ENCODE data around the gene CDC45. TPM values are rescaled to one million over a fixed set of nuclear protein-coding genes. Genes with fewer than 3 reads are reported as not detected.
"Not testable (repeated sequence)": the region's sequence is repeated elsewhere in the genome, so short reads cannot be mapped to it uniquely, and the experiment has no call there.

CDC45 gene
- total RNA-seq, 4 donors from 2014 or later = 0.98 TPM; not detected in 3

DNA sequence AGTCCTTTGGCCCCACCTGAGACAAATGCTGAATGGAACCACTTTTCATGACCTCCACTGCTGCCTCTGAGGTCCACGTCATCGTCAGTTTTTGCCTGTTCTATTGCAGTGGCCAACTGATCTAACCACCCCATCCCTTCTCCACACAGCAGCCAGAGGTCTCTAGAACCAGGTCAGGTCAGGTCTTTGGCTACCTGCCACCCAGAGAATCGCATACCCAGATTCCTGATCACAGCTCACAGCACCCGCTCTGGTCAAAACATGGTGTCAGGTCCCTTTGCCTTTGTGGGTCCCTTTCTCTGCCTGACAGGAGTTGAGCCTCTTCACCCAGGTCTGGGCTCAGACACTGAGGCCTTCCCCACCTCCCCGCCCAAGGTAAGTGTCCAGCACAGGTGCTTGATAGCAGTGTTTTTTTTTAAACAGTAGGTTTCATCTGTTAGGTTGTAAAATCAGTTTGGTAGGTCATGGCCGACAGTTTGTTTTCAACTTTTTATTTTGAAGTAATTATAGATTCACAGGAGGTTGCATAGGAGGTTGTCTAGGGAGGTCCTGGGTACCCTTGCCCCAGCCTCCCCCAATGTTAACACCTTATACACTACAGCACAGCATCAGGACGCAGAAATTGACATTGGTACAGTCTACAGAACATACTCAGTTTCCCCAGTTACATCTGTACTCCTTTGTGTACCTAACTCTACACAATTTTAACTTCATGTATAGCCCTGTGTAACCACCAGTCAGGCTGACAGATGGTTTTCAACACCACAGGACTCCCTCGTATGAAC is 39.1 kb upstream of the CDC45 start:
- Histone ChIP-seq H3K4me1 (peaks cover 0 to 11% (median 1%) of the 10 kb centered on the region in 4 donors), H3K27me3 (no peaks in the 10 kb centered on the region), H3K9me3 (no peaks in the 10 kb centered on the region), H3K36me3 (peaks cover 0 to 59% (median 0%) of the 10 kb centered on the region in 3 donors), H3K27ac (no peak overlapping the region), H3K4me3 (no peak overlapping the region)
- TF ChIP-seq EP300 (IDR thresholded peaks at IDR 0.05) = no peak
- no peak for TF ChIP-seq POLR2A (IDR thresholded peaks at IDR 0.05)
- TF ChIP-seq CTCF (IDR thresholded peaks at IDR 0.05) = no peak
- no peak for DNase-seq (ENCODE audit: low spot score in 2 of 2)
- 77 to 86% methylated on average over 7 to 8 of the region's 8 CpGs for WGBS, 2 donors

GRCh38 chr22:19442166-19442565 is 37.6 kb upstream of the CDC45 start:
- DNase-seq (ENCODE audit: low spot score in 2 of 2) = no peak
- H3K27ac ChIP-seq = no peak overlapping the region
- peaks cover 0 to 24% (median 6%) of the 10 kb centered on the region in 4 donors for H3K4me1 ChIP-seq
- H3K9me3 ChIP-seq = no peaks in the 10 kb centered on the region
- no peak overlapping the region for H3K4me3 ChIP-seq
- TF ChIP-seq POLR2A (IDR thresholded peaks at IDR 0.05) (no peak), EP300 (IDR thresholded peaks at IDR 0.05) (no peak), CTCF (IDR thresholded peaks at IDR 0.05) (no peak)
- 83 to 93% methylated on average over 2 of the region's 2 CpGs for WGBS, 2 donors
- H3K36me3 ChIP-seq = peaks cover 0 to 45% (median 0%) of the 10 kb centered on the region in 3 donors
- no peaks in the 10 kb centered on the region for H3K27me3 ChIP-seq

- TF ChIP-seq CTCF (IDR thresholded peaks at IDR 0.05) (no peak), POLR2A (IDR thresholded peaks at IDR 0.05) (no peak), EP300 (IDR thresholded peaks at IDR 0.05) (no peak)
- Histone ChIP-seq H3K27me3 (no peaks in the 10 kb centered on the region), H3K4me3 (no peak overlapping the region), H3K27ac (no peak overlapping the region), H3K9me3 (no peaks in the 10 kb centered on the region), H3K4me1 (peaks cover 0 to 32% (median 10%) of the 10 kb centered on the region in 4 donors), H3K36me3 (peaks cover 0 to 43% (median 0%) of the 10 kb centered on the region in 3 donors)
- 74 to 80% methylated on average over 7 of the region's 7 CpGs for WGBS, 2 donors
- no peak for DNase-seq (ENCODE audit: low spot score in 2 of 2)
Measured at GRCh38 chr22:19443544-19444211, 36.0 kb upstream of the CDC45 start.

GRCh38 chr22:19445279-19445982 is 34.3 kb upstream of the CDC45 start:
- H3K27ac ChIP-seq; DNase-seq (ENCODE audit: low spot score in 2 of 2); H3K4me3 ChIP-seq; H3K9me3 ChIP-seq; H3K27me3 ChIP-seq: not testable (repeated sequence)
- peaks cover 0 to 42% (median 0%) of the 10 kb centered on the region in 3 donors for H3K36me3 ChIP-seq
- H3K4me1 ChIP-seq = peaks cover 0 to 36% (median 10%) of the 10 kb centered on the region in 4 donors
- 87 to 89% methylated on average over 9 of the region's 9 CpGs for WGBS, 2 donors

- no peak for TF ChIP-seq EP300 (IDR thresholded peaks at IDR 0.05)
- no peak for TF ChIP-seq POLR2A (IDR thresholded peaks at IDR 0.05)
- no peak for TF ChIP-seq CTCF (IDR thresholded peaks at IDR 0.05)
- Histone ChIP-seq H3K36me3 (peaks cover 0 to 37% (median 0%) of the 10 kb centered on the region in 3 donors), H3K27ac (peak overlapping the region; percentile 87 to 94 (median 90)), H3K9me3 (no peaks in the 10 kb centered on the region), H3K27me3 (no peaks in the 10 kb centered on the region), H3K4me3 (peak overlapping the region; percentile 61 to 95 (median 82)), H3K4me1 (peaks cover 0 to 36% (median 10%) of the 10 kb centered on the region in 4 donors)
- 21 to 27% methylated on average over 22 of the region's 22 CpGs for WGBS, 2 donors
- no peak for DNase-seq (ENCODE audit: low spot score in 2 of 2)
Measured at GRCh38 chr22:19446603-19447329, 33.0 kb upstream of the CDC45 start.

All from tibial nerve (tissue), 4 donors.